PC-3 (cell line): ENCODE results near the gene CPVL. TPM values are rescaled to one million over a fixed set of nuclear protein-coding genes. Genes with fewer than 3 reads are reported as not detected.
A peak's percentile ranks its signal among the peaks of the same experiment; 100 is the strongest.

Source experiments
- ATAC-seq: fragments of 200-7000 bp; cut with Tn5 transposase; 2 replicates; pipeline ENCODE4 v1.9.1; 2020; ENCODE audit warnings: mild to moderate bottlenecking, moderate library complexity
- BruUV-seq: library from RNA; stranded (reverse); fragments of 400-500 nt; replicated peaks from 2 replicates; lab custom pipeline; 2021; lab: Mats Ljungman, UMichigan
- CTCF ChIA-PET: fragments of 300-600 bp; sonication (Branson Sonifier 250); formaldehyde crosslinking; loops from one replicate; lab custom pipeline; 2022; ENCODE audit warnings: antibody characterized with exemption; lab: Charles Lee
- POLR2A ChIA-PET: fragments of 300-600 bp; sonication (Branson Sonifier 250); formaldehyde crosslinking; loops from one replicate; lab custom pipeline; 2022; ENCODE audit warnings: antibody characterized with exemption; ENCODE audit not compliant: unreplicated experiment; lab: Charles Lee
- DNase-seq: peaks from one replicate; pipeline ENCODE4 v3.0.0-alpha.2; 2015
- H2AFZ ChIP-seq: fragments of 300-600 bp; sonication (generic); 2 replicates; pipeline ENCODE4 v1.6.0; 2016; ENCODE audit warnings: antibody characterized with exemption, low read length
- H3F3A ChIP-seq: fragments of 300-600 bp; sonication (generic); one replicate; pipeline ENCODE4 v1.6.0; 2017; ENCODE audit warnings: antibody characterized with exemption, low read length, control low read depth, mild to moderate bottlenecking; ENCODE audit not compliant: unreplicated experiment
- H3K27ac ChIP-seq: fragments of 300-600 bp; sonication (generic); 2 replicates; pipeline ENCODE4 v1.5.1; 2016; ENCODE audit warnings: mild to moderate bottlenecking, low read length
- H3K27me3 ChIP-seq: fragments of 300-600 bp; sonication (generic); 2 replicates; pipeline ENCODE4 v1.6.1; 2016; ENCODE audit warnings: low read length, mixed read lengths
- H3K36me3 ChIP-seq: fragments of 300-600 bp; sonication (generic); 2 replicates; pipeline ENCODE4 v1.6.1; 2016; ENCODE audit warnings: low read depth, mixed run types, low read length, mixed read lengths
- H3K4me1 ChIP-seq: fragments of 300-600 bp; sonication (generic); 2 replicates; pipeline ENCODE4 v1.5.1; 2016; ENCODE audit warnings: low read length; ENCODE audit not compliant: insufficient read depth
- H3K4me2 ChIP-seq: fragments of 300-600 bp; sonication (generic); 2 replicates; pipeline ENCODE4 v1.6.0; 2016; ENCODE audit warnings: low read length
- H3K4me3 ChIP-seq: fragments of 300-600 bp; sonication (generic); 2 replicates; pipeline ENCODE4 v1.5.1; 2016; ENCODE audit warnings: mild to moderate bottlenecking, low read length, mixed read lengths
- H3K79me2 ChIP-seq: fragments of 300-600 bp; sonication (generic); 2 replicates; pipeline ENCODE4 v1.6.1; 2017; ENCODE audit warnings: low read length, mixed read lengths
- H3K9ac ChIP-seq: fragments of 300-600 bp; sonication (generic); 2 replicates; pipeline ENCODE4 v1.6.0; 2016; ENCODE audit warnings: mild to moderate bottlenecking, low read length
- H3K9me2 ChIP-seq: fragments of 300-600 bp; sonication (generic); replicated peaks from 2 replicates; pipeline ENCODE4 v1.6.1; 2016; ENCODE audit warnings: mixed run types, low read length, mixed read lengths
- H3K9me3 ChIP-seq: fragments of 300-600 bp; sonication (generic); 2 replicates; pipeline ENCODE4 v1.6.1; 2016; ENCODE audit warnings: low read length, mixed read lengths
- H4K20me1 ChIP-seq: fragments of 300-600 bp; sonication (generic); 2 replicates; pipeline ENCODE4 v1.6.1; 2016; ENCODE audit warnings: low read length, mixed read lengths
- EZH2 ChIP-seq: fragments of 300-600 bp; sonication (generic); IDR thresholded peaks from one replicate; pipeline ENCODE4 v1.6.1; 2017; ENCODE audit warnings: antibody characterized with exemption, mild to moderate bottlenecking, low read length; ENCODE audit not compliant: unreplicated experiment
- EZH2phosphoT487 ChIP-seq: fragments of 300-600 bp; sonication (generic); IDR thresholded peaks from 2 replicates; pipeline ENCODE4 v1.6.1; 2018; ENCODE audit warnings: mild to moderate bottlenecking, antibody characterized with exemption, low read length, borderline replicate concordance
- intact Hi-C: fragments of 100-400 bp; cut with micrococcal nuclease; formaldehyde crosslinking; loops from 2 replicates; pipeline ENCODE4 v1.9.0; 2023
- total RNA-seq: library from RNA; depleted of rRNA; stranded (reverse); fragments of >200 nt; gene quantifications from 2 replicates; pipeline ENCODE4 v1.2.3, GENCODE V29; 2014
- TF ChIP-seq, protein P1 (sequence below): fragments of 300-600 bp; sonication (generic); conservative IDR thresholded peaks from 2 replicates; pipeline ENCODE4 v1.5.1; 2017; ENCODE audit warnings: antibody characterized with exemption, low read depth, mild to moderate bottlenecking, low read length

The CPVL gene
- total RNA-seq, 1 experiment from 2014 or later: 14.7 TPM

DNA sequence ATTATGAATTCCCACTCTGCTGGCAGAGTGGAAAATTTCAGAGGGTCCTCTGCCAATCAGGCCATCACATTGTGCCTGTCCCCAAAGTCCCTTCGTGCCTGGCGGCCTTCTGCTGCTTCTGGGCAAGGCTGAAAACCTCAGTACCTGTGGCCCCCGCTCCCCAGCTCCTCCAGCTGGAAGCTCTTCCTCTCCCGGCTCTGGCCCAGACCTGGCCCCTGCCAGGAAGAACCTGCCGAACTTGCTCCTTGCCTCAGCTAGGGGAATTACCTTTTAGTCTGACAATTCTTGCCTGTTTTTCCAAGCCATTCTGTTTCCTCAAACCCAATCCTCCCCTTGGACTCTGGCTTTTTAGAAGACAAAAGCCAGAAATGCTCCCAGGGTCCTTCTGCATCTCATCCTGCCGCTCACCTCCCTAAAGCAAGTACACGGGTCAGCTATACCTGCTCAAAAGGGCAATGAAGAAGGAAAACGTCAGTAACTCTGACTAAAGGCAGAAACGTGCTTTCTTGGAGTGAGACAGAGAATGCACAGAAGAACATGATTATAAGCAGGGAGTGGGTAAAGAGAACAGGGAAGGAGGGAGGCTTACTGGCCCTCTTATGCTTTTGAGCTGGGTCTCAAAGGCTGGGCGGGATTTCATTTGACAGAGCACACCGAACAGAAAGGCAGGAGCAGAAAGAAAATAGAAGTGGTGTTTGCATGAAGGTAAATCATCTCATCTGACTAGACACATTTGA, 160.1 kb downstream of the CPVL start:
- no peaks in the 10 kb centered on the region for H3K9me3 ChIP-seq
- TF ChIP-seq EZH2 (no peak), EZH2phosphoT487 (no peak)
- TF ChIP-seq, protein P1, sequence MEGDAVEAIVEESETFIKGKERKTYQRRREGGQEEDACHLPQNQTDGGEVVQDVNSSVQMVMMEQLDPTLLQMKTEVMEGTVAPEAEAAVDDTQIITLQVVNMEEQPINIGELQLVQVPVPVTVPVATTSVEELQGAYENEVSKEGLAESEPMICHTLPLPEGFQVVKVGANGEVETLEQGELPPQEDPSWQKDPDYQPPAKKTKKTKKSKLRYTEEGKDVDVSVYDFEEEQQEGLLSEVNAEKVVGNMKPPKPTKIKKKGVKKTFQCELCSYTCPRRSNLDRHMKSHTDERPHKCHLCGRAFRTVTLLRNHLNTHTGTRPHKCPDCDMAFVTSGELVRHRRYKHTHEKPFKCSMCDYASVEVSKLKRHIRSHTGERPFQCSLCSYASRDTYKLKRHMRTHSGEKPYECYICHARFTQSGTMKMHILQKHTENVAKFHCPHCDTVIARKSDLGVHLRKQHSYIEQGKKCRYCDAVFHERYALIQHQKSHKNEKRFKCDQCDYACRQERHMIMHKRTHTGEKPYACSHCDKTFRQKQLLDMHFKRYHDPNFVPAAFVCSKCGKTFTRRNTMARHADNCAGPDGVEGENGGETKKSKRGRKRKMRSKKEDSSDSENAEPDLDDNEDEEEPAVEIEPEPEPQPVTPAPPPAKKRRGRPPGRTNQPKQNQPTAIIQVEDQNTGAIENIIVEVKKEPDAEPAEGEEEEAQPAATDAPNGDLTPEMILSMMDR: no peak
- ChIA-PET CTCF (interaction anchor here (0.6 kb wide), 1 partner anchor 495 kb away, joined by 4 read pairs; no protein-coding TSS in a partner anchor), POLR2A (no interaction called here)
- H3K4me3 ChIP-seq: no peak overlapping the region
- no TSS peak for BruUV-seq
- H3K79me2 ChIP-seq: no peaks in the 10 kb centered on the region
- no peak overlapping the region for H3K27ac ChIP-seq
- H3K4me1 ChIP-seq: peaks cover 12% of the 10 kb centered on the region
- H3K27me3 ChIP-seq: no peaks in the 10 kb centered on the region
- no peak overlapping the region for H3K4me2 ChIP-seq
- intact Hi-C loops: no loop called here
- H3F3A ChIP-seq: no peaks in the 10 kb centered on the region
- H2AFZ ChIP-seq: no peak overlapping the region
- H3K9me2 ChIP-seq: no peaks in the 10 kb centered on the region
- ATAC-seq (no peak), DNase-seq (no peak)
- no peaks in the 10 kb centered on the region for H3K36me3 ChIP-seq
- no peak overlapping the region for H3K9ac ChIP-seq
- no peaks in the 10 kb centered on the region for H4K20me1 ChIP-seq

DNA sequence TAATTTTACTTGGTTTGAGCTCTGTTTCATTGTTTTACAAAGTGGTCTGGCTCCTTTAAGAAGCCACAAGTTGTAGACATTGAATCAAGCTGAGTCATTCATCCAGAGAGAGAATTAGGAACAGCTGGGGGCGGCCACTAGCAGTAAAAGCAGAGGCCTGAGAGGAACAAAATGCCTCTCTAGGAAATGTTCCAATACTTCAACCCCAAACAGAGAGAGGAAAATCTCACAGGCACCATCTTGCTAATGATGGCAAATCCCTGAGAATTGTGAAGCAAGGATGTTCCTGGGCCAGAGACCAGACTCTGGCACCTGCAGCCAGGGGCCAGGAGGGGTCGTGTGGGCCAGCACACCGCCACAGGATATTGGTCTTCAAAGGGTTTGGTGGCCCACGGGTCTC, 161.7 kb downstream of the CPVL start:
- H3K4me3 ChIP-seq: no peak overlapping the region
- BruUV-seq: no TSS peak
- intact Hi-C loops: loop anchor here (1.0 kb wide), 1 partner anchor 54 kb away; no protein-coding TSS in a partner anchor
- H3K9me2 ChIP-seq: no peaks in the 10 kb centered on the region
- no peaks in the 10 kb centered on the region for H3K36me3 ChIP-seq
- H3K27ac ChIP-seq: peak overlapping the region; percentile 26; the same call in 1 of the 2 replicates
- H3K4me1 ChIP-seq: peaks cover 18% of the 10 kb centered on the region
- H3K9ac ChIP-seq: no peak overlapping the region; the same call in 1 of the 2 replicates
- ChIA-PET CTCF (interaction anchor here (0.6 kb wide), 1 partner anchor 28 kb away, joined by 3 read pairs; no protein-coding TSS in a partner anchor), POLR2A (no interaction called here)
- H3K9me3 ChIP-seq: no peaks in the 10 kb centered on the region
- H4K20me1 ChIP-seq: no peaks in the 10 kb centered on the region
- H2AFZ ChIP-seq: peak overlapping the region; percentile 71; the same call in 1 of the 2 replicates
- TF ChIP-seq EZH2 (no peak), EZH2phosphoT487 (no peak)
- TF ChIP-seq, protein P1: no peak
- ATAC-seq (peak; percentile 89), DNase-seq (peak; percentile 69)
- no peaks in the 10 kb centered on the region for H3F3A ChIP-seq
- peak overlapping the region; percentile 56 for H3K4me2 ChIP-seq
- H3K27me3 ChIP-seq: no peaks in the 10 kb centered on the region
- H3K79me2 ChIP-seq: no peaks in the 10 kb centered on the region

DNA sequence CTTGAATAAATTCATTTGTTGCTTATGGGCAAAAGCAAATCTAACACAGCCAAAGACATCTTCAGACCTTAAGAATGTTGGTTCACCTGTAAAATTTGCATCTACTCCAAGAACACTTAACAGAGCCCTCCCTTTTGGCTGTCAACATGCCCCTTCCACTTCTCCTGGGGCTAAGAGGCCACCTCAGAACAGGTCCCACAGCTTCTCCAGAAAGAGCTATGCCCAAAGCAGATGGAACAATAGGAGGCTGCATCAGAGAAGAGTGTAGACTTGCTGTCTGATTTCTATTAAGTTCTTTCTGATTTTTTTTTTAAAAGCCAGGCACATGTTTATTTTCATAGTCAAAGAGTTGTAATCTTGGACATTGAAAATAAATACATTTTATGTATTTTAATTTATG, 162.1 kb downstream of the CPVL start:
- no peak overlapping the region for H3K9ac ChIP-seq
- no peaks in the 10 kb centered on the region for H3K9me3 ChIP-seq
- H3K9me2 ChIP-seq: no peaks in the 10 kb centered on the region
- BruUV-seq: no TSS peak
- H2AFZ ChIP-seq: peak overlapping the region; percentile 71
- ChIA-PET CTCF (interaction anchor here (0.6 kb wide), 1 partner anchor 27 kb away, joined by 3 read pairs; no protein-coding TSS in a partner anchor), POLR2A (no interaction called here)
- H4K20me1 ChIP-seq: no peaks in the 10 kb centered on the region
- H3K4me2 ChIP-seq: peak overlapping the region; percentile 56; the same call in 1 of the 2 replicates
- TF ChIP-seq, protein P1: no peak
- TF ChIP-seq EZH2phosphoT487: no peak
- TF ChIP-seq EZH2: no peak
- no peak overlapping the region for H3K4me3 ChIP-seq
- no peaks in the 10 kb centered on the region for H3F3A ChIP-seq
- no peaks in the 10 kb centered on the region for H3K27me3 ChIP-seq
- peaks cover 18% of the 10 kb centered on the region for H3K4me1 ChIP-seq
- no peak for DNase-seq
- intact Hi-C loops: loop anchor here (1.0 kb wide), 1 partner anchor 54 kb away; no protein-coding TSS in a partner anchor
- no peaks in the 10 kb centered on the region for H3K36me3 ChIP-seq
- no peak overlapping the region for H3K27ac ChIP-seq
- no peak for ATAC-seq
- no peaks in the 10 kb centered on the region for H3K79me2 ChIP-seq
